Measurements from ENCODE around the gene SKI.

Gene SKI

DNA sequence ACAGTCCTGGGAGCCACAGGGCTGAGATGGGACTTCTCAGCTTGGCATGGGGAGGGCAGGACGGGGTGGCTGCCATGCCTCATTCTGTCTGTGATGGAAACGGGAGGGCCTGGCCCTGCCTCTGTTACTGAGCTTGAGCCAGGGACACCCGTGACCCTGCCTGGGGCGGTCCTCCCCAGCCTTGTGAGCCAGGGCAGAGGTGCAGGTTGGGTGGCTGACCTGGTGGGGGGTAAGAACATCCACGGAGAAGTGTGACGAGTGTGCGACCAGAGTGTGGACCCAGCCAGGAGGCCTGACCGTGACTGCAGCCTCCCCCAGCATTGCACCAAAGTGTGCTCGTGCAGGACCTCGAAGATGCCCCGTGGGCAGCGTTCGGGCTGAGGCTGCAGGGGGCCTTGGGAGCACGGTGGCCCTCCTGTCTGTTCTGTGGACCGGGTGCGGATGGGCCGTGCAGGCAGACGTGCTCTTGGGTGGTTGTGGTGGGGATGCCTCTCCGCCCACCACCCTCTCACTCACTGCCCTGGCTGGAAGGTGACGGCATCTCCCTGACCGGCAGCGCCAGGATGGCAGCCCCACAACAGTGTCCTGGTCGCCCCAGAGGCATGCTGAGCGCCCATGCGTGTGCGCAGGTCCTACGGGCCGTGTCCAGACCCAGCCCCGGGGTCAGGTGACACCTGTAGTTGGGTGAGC is 45.4 kb downstream of the SKI start:
- H3K9me3 ChIP-seq (ENCODE audit: insufficient read depth, low read length): no peaks in the 10 kb centered on the region
- no peak overlapping the region for H3K4me3 ChIP-seq (ENCODE audit: insufficient read length, low read depth)
- no peak for DNase-seq (ENCODE audit: low read depth, low spot score)
- no peak overlapping the region for H3K9ac ChIP-seq (ENCODE audit: insufficient read length, low read depth)
- peaks cover 13% of the 10 kb centered on the region for H3K36me3 ChIP-seq (ENCODE audit: insufficient read depth, insufficient read length, low read length)
- no peaks in the 10 kb centered on the region for H3K27me3 ChIP-seq (ENCODE audit: insufficient read depth, insufficient read length)
- H3K4me1 ChIP-seq (ENCODE audit: insufficient read depth, insufficient read length): peaks cover 42% of the 10 kb centered on the region
- TF ChIP-seq SUZ12 (IDR thresholded peaks at IDR 0.05; ENCODE audit: extremely low read depth, insufficient read depth, insufficient read length): no peak
- no peak for TF ChIP-seq ZNF274 (IDR thresholded peaks at IDR 0.05; ENCODE audit: low read depth, low read length)
- no peak for TF ChIP-seq YY1 (IDR thresholded peaks at IDR 0.05; ENCODE audit: insufficient read depth, insufficient read length)

DNA sequence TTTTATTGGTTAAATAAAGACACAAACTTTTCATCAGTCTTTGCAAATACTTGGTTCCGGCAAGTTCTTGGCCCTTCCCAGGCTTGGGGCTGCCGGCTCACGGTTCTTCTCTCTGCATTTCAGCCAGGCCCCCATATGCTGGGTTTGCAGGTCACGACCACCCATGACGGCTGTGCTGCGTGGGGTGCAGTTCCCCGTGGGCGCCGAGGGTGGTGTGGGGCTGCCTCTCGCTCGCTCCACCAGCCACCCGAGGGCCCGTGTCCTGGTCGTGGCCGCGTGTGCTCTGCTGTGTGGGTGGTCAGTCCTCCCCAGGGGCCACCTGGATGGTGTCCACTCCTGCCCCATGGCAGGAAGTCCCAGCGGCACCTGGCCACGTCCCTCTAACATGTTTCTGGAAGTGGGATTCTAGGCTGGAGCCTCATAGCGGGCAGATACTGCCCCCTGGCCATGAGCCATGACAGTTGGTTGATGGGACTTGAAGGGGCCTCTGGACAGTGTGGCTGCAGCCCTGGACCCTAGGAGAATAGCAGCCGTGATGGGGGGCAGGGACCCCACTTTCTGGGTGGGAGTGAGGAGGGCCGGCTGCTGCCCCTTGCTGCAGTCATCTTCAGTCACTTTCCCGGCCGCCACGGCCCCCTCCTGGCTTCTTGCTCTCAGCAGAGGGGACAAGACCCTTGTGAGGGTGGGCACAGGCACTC is 46.3 kb downstream of the SKI start:
- H3K4me1 ChIP-seq (ENCODE audit: insufficient read depth, insufficient read length): peaks cover 42% of the 10 kb centered on the region

GRCh38 chr1:2274929-2275475 is 46.9 kb downstream of the SKI start:
- no peak for DNase-seq (ENCODE audit: low read depth, low spot score)
- Histone ChIP-seq H3K9ac (ENCODE audit: insufficient read length, low read depth) (no peak overlapping the region), H3K4me1 (ENCODE audit: insufficient read depth, insufficient read length) (peaks cover 40% of the 10 kb centered on the region), H3K27me3 (ENCODE audit: insufficient read depth, insufficient read length) (no peaks in the 10 kb centered on the region), H3K4me3 (ENCODE audit: insufficient read length, low read depth) (no peak overlapping the region), H3K9me3 (ENCODE audit: insufficient read depth, low read length) (no peaks in the 10 kb centered on the region), H3K36me3 (ENCODE audit: insufficient read depth, insufficient read length, low read length) (peaks cover 11% of the 10 kb centered on the region)
- TF ChIP-seq SUZ12 (IDR thresholded peaks at IDR 0.05; ENCODE audit: extremely low read depth, insufficient read depth, insufficient read length): no peak
- TF ChIP-seq YY1 (IDR thresholded peaks at IDR 0.05; ENCODE audit: insufficient read depth, insufficient read length): no peak
- no peak for TF ChIP-seq ZNF274 (IDR thresholded peaks at IDR 0.05; ENCODE audit: low read depth, low read length)

More for the DNA sequence above, 46.3 kb downstream of the SKI start:
- Histone ChIP-seq H3K9ac (ENCODE audit: insufficient read length, low read depth) (no peak overlapping the region), H3K4me3 (ENCODE audit: insufficient read length, low read depth) (no peak overlapping the region), H3K9me3 (ENCODE audit: insufficient read depth, low read length) (no peaks in the 10 kb centered on the region), H3K36me3 (ENCODE audit: insufficient read depth, insufficient read length, low read length) (peaks cover 13% of the 10 kb centered on the region), H3K27me3 (ENCODE audit: insufficient read depth, insufficient read length) (no peaks in the 10 kb centered on the region)
- DNase-seq (ENCODE audit: low read depth, low spot score): no peak
- no peak for TF ChIP-seq SUZ12 (IDR thresholded peaks at IDR 0.05; ENCODE audit: extremely low read depth, insufficient read depth, insufficient read length)
- TF ChIP-seq ZNF274 (IDR thresholded peaks at IDR 0.05; ENCODE audit: low read depth, low read length): no peak
- TF ChIP-seq YY1 (IDR thresholded peaks at IDR 0.05; ENCODE audit: insufficient read depth, insufficient read length): no peak

GRCh38 chr1:2275796-2276536 is 47.8 kb downstream of the SKI start:
- H3K4me1 ChIP-seq (ENCODE audit: insufficient read depth, insufficient read length): peaks cover 32% of the 10 kb centered on the region
- TF ChIP-seq YY1 (IDR thresholded peaks at IDR 0.05; ENCODE audit: insufficient read depth, insufficient read length): no peak
- no peak for TF ChIP-seq ZNF274 (IDR thresholded peaks at IDR 0.05; ENCODE audit: low read depth, low read length)
- no peak for TF ChIP-seq SUZ12 (IDR thresholded peaks at IDR 0.05; ENCODE audit: extremely low read depth, insufficient read depth, insufficient read length)
- H3K4me3 ChIP-seq (ENCODE audit: insufficient read length, low read depth): no peak overlapping the region
- H3K9me3 ChIP-seq (ENCODE audit: insufficient read depth, low read length): no peaks in the 10 kb centered on the region
- peaks cover 11% of the 10 kb centered on the region for H3K36me3 ChIP-seq (ENCODE audit: insufficient read depth, insufficient read length, low read length)
- no peak for DNase-seq (ENCODE audit: low read depth, low spot score)
- no peaks in the 10 kb centered on the region for H3K27me3 ChIP-seq (ENCODE audit: insufficient read depth, insufficient read length)
- H3K9ac ChIP-seq (ENCODE audit: insufficient read length, low read depth): no peak overlapping the region

GRCh38 chr1:2276803-2277580 is 48.9 kb downstream of the SKI start:
- Histone ChIP-seq H3K27me3 (ENCODE audit: insufficient read depth, insufficient read length) (no peaks in the 10 kb centered on the region), H3K9ac (ENCODE audit: insufficient read length, low read depth) (no peak overlapping the region), H3K36me3 (ENCODE audit: insufficient read depth, insufficient read length, low read length) (peaks cover 11% of the 10 kb centered on the region), H3K4me3 (ENCODE audit: insufficient read length, low read depth) (no peak overlapping the region), H3K4me1 (ENCODE audit: insufficient read depth, insufficient read length) (peaks cover 26% of the 10 kb centered on the region), H3K9me3 (ENCODE audit: insufficient read depth, low read length) (no peaks in the 10 kb centered on the region)
- no peak for TF ChIP-seq YY1 (IDR thresholded peaks at IDR 0.05; ENCODE audit: insufficient read depth, insufficient read length)
- TF ChIP-seq SUZ12 (IDR thresholded peaks at IDR 0.05; ENCODE audit: extremely low read depth, insufficient read depth, insufficient read length): no peak
- no peak for TF ChIP-seq ZNF274 (IDR thresholded peaks at IDR 0.05; ENCODE audit: low read depth, low read length)
- no peak for DNase-seq (ENCODE audit: low read depth, low spot score)

GRCh38 chr1:2277741-2278488 is 49.8 kb downstream of the SKI start:
- Histone ChIP-seq H3K9ac (ENCODE audit: insufficient read length, low read depth) (peak overlapping the region; percentile 61), H3K4me3 (ENCODE audit: insufficient read length, low read depth) (no peak overlapping the region), H3K27me3 (ENCODE audit: insufficient read depth, insufficient read length) (no peaks in the 10 kb centered on the region), H3K4me1 (ENCODE audit: insufficient read depth, insufficient read length) (peaks cover 26% of the 10 kb centered on the region), H3K36me3 (ENCODE audit: insufficient read depth, insufficient read length, low read length) (peaks cover 15% of the 10 kb centered on the region), H3K9me3 (ENCODE audit: insufficient read depth, low read length) (no peaks in the 10 kb centered on the region)
- TF ChIP-seq ZNF274 (IDR thresholded peaks at IDR 0.05; ENCODE audit: low read depth, low read length) (no peak), SUZ12 (IDR thresholded peaks at IDR 0.05; ENCODE audit: extremely low read depth, insufficient read depth, insufficient read length) (no peak), YY1 (IDR thresholded peaks at IDR 0.05; ENCODE audit: insufficient read depth, insufficient read length) (no peak)
- DNase-seq (ENCODE audit: low read depth, low spot score): no peak
